Stimulated activated CD4-positive, alpha-beta T cell treated with anti-CD3 and anti-CD28 coated beads, Interleukin-1b, Interleukin-23, amount 100 ng/mL, for 48 hours (primary cell): Measurements from ENCODE around the gene PGM5.
"Not testable (repeated sequence)": the region's sequence is repeated elsewhere in the genome, so short reads cannot be mapped to it uniquely, and the experiment has no call there.

Experiments
- DNase-seq: peaks from one replicate; pipeline ENCODE4 v3.0.0-alpha.2; 2020

Gene PGM5

DNA sequence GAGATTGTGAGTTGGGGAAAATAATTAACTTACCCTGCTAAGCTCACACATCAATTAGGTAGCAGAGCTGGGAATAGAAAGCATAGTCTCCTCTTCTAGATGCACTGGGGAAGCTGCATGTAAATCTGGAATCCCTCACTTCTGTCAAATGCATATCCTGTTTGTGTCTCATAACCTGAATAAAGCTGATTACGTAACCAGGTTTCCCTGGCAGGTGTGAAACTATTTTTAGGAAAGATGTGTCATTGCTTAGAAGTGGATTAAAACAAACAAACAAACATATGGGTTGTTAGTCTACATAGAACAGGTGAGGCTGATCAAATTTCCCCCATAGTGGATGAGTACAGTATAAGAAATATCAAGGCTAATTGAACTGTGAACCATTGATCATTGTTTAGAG, 27.5 kb downstream of the PGM5 start:
- DNase-seq = not testable (repeated sequence)

DNA sequence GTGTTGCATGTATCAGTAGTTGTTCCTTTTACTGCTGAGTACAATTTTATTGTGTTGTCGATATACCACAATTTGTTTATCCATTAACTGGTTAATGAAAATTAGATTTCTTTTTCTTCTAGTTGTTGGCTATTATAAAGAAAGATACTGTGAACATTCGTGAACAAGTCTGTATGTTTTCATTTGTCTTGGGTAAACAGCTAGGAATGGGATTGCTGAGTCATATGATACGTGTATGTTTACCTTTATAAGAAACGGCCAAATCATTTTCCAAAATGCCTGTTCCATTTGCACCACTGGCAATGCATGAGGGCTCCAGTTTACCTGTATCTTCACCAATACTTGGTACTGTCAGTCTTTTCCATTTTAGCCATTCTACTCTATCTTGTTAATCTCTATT, 33.1 kb downstream of the PGM5 start:
- DNase-seq = not testable (repeated sequence)

DNA sequence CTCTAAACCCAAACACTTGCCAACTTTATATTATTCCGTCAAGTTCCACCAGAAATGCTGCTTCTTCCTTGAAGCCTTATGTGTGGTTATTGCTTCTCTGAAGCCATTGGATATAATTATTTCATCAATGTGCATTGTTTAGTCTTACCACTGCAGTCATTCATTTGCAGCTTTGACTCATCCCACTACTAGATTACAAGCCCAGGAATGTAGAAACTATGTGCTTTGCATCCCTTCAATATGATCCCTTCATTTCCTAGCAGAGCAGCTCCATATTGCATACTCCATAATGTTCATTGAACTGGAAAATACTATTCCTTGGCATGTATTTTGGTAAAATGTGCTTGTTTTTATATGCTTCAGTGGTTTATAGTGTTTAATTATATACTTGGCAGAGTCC, 34.3 kb downstream of the PGM5 start:
- not testable (repeated sequence) for DNase-seq

DNA sequence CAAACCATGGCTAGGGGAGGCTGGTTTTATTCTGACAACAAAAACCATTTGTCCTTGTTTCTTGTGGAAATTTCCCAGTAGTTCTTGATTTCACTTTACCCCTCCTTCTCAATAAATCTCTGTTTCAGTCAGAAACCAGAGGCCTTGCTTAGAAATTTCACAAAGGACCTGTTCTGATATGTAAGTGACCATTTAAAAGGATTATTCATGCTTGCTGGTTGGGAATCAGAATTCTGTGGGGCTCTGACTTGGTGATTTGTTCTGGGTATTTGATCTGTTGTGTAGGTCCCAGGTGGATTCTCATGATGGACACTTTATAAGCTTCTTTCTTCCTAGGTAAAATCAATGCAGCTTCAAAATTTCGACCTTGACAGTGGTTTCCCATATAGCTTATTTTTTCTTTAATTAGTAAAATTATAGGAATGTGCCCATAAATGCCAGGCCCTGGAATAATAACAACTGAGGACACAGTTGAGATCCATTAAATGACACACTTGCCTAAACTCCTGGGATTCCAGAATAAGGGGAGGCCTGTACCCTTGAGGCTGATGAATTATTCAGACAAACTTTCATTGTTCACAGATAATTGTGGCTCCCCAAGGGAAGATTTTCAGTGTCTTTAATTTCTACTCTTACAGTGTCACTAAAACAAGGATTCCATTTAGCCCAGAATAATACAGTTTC, 40.1 kb downstream of the PGM5 start:
- not testable (repeated sequence) for DNase-seq

DNA sequence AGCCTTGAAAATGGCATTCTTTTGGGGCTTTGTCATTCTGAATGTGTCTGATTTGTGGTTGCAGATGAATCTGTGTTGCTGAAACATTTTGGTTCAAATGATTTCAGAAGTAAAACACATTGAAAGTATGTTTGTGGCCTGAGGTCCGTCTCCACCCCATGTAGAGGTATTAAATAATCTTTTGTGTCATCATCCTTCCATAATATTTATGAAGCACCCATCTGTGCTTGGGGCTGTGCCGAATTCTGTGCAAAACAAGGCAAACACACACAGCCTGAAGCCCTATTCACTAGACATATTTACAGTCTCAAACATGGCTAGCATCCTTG, 40.6 kb downstream of the PGM5 start:
- DNase-seq = not testable (repeated sequence)

DNA sequence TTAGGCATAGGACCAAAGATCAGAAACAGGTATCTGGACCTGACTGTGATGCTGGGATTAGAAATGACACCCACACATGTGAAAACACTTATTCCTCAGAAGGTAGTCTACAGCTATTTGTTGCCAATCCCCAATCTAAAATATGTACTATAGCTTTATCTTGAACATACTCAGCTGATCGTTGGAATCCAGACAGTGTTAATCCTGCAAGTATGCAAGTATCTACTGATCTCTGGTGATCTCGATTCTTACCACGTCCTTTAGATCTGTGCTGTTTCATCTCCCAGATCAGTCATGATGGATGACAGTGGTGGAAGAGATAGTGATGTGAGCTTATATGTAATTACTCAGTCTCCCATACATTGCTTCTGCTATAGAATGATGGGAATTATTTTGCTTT, 41.4 kb downstream of the PGM5 start:
- DNase-seq = not testable (repeated sequence)

DNA sequence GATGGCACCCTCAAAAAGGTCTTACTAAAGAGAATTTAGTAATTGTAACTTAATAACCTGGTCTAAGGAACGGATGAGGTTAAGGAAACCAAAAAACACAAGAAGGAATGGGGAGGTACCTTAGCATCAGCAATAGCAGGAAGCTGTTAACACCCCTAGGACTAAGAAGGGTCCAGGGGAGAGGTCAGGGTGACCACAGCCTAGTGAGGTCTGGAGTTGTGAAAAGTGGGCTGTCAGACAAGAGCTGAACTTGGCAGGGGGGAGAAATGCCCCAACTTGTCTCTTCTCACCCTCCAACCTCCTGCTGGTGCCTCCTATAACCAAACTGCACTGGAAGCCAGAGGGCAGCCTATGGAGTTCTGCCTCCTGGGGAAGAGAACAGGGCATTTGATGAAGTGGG, 41.9 kb downstream of the PGM5 start:
- not testable (repeated sequence) for DNase-seq

DNA sequence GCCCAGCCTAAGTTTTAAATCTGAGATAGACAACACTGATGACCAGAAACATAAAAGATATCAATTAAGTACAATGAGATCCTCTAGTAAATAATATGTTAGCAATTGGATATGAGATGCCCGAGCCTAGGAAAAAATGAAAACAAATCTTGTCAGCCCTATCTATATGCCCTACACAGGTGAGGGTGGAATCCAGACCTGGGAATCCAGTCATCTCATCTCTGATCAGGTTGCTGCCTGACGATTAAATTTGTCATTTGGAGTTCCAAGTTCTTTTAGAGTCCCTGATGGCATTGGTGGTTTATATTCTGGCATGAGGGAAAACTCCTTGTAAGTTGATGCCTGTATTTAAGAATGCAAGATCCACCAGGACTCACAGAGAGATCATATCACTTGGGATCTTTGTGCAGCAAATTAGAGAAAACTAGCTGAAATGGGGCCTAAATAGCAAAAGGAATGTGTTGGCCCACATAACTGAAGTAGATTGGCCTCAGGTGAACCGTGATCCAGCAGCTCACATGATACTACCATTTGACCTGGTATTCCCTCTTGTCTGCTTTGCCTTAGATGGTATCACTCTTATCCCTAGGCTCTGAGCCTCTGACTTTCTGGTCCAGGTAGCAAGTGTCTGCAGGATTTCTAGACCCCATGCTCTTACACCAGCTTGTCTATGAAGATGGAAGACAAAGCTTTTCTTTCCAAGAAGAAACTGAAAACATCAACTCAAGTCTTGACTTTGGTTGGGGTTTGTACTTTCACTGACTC, 48.2 kb downstream of the PGM5 start:
- DNase-seq = not testable (repeated sequence)

DNA sequence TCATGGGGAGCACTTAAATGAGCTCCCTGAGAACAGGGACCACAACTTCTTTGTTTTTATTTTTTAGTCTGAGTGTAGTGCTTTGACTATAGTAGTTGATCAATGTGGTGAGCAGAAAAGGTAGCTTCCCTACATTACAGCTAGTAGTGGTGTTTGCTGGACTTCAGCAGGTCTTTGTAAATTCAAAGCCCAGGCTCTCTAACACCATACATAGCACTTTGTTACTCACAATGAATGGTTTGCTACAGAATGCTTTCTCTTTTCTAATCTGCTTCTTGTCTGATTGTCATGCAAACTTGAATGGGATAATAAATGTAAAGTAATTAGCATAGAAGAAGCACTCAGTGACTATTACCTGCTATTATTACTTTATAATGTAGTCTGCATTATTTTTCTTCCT, 55.5 kb downstream of the PGM5 start:
- not testable (repeated sequence) for DNase-seq

DNA sequence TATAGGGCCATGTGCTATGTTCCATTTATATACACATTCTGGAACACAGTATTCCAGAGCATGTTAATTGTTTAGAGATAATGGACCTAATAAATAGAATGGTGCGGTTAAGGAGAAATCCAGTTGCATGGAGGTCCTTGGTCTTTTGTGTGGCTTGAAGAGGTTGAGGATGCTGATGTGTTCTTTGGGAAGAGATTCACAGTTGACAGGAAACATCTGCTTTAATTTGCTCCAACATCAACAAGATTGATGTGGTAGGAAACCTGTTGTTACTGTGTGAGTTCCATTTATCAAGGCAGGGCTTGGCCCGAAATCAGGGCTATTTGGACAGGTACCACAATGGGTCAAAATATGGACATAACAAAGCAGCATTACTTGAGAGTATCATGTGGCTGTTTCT, 56.3 kb downstream of the PGM5 start:
- not testable (repeated sequence) for DNase-seq

DNA sequence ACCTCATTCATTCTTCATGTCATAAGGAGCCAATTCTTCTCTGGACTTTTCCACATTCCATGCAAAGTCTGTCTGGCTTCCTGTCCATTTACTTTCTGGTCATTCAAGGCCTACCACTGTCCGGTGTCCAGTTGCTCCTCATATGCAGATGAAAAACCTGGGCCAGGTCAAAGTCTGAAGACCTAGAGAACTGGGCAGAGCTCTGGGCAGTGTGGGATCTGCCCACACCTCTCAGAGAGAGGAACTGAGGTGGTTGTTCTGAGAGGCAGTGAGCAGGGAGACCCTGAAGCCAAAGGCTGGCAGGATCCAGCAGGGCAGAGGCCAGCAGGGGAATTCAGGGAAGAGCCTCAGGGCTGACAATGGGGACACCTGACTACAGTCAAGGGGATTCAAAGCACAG, 58.7 kb downstream of the PGM5 start:
- DNase-seq = not testable (repeated sequence)

DNA sequence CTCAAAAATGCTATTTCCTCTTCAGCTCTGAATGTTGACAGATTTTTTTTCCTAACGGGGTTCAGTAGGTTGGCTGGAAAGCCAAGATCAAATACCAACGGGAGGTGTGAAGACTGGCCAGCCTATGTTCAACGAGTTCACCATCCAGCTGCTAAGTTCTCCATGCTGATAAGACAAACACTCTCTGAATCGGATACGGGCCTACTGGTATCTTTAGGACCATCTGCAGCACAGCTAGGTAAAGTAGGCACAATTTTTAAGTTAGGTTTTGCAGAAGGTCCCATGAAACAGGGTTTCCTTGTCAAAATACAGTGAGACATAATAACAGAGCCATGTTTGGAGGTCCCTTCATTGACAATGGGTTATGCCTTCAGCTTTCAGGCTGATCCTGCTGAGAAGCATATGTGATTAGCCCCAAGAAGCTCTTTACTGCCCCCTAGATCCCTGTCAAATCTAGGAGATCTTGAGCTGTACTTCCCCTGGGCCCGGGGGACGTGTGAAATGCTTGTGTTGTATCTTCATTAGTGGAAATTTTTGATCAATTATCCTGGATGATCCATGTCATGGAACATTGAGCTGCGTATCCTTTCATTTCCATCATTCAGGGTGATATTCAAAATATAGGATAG, 60.6 kb downstream of the PGM5 start:
- DNase-seq = no peak

DNA sequence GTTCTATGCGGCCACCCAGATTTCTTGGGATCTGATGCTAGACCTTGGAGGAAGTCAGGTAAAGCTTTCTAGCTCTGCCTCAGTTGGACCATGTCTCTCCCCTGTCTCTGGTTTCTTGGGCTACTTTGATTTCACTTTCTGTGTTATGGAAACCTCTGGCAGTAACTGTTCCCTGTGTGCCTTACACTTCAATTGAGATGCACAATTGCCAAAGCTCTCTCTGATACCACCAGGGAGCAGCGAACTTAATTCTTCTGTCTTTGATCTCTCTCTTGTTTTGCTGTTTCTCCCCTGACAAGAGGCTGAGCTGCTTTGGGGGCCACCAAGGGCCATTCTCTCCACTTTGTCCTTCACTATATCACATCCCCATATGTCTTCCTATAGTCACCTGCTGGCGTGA, 61.4 kb downstream of the PGM5 start:
- DNase-seq = no peak

DNA sequence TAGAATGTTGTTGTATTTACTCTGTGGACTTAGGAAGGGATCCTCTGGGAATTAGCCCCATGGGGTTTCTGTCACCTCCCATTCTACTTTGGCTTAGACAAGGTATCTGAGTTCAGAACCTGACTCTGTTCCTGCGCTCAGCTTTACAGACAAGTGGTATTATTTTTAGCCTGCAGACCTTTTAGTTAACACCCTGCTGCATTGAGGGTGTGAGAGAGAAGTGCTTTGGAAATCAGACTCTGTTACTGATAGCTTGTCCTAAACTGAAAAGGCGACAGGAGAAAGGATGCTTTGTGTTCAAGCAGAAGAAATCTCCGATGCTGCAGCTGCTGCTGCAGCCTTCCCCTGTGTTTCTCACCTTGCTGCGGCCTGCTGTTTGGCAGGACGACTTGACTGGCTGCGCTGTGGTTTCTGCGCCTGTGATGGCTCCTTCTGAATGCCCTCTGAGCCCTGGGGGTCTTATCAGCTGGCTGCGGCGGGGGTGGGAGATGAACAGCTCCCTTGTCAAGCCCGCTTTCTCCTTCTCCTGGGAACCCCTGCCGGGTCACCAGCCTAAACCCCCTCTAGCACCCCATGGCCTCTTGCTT, 61.9 kb downstream of the PGM5 start:
- DNase-seq = no peak

DNA sequence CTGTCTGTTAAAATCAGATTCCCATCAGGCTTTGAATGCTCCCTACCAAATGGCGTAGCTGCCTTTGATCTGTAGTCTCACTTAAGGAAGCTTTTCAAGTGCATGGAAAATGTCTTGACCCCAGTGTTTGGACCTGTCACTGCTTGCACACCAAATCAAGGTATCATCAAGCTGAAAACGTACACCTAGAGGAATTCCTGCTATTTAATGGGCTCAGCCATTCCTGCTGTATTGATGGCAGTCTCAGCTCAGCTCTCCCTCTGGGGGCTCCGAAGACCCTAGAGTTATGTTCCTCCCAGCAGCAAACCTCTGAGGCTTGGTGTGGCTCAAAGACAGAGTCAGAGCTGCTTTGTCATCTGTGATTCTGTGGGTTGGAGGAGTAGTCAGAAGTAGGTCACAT, 63.5 kb downstream of the PGM5 start:
- no peak for DNase-seq

DNA sequence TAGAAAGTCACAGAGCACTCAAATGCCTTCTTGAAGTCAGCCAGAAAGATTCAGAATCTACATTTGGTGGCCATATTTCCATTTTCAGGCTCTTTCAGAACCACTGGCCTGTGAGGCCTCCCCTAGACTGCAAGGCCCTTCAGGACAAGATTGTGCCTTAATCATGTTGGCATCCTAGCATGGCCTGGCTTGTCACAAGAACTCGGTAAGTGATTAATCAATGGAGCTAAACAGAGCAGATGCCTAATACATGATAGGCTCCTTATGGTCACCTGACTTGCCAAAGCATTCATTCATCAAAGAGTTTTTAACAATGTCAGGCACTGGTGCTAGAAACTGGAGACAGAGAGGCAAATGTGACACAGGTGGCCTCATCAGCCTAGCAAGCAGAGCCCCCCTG, 70.3 kb downstream of the PGM5 start:
- DNase-seq = no peak

DNA sequence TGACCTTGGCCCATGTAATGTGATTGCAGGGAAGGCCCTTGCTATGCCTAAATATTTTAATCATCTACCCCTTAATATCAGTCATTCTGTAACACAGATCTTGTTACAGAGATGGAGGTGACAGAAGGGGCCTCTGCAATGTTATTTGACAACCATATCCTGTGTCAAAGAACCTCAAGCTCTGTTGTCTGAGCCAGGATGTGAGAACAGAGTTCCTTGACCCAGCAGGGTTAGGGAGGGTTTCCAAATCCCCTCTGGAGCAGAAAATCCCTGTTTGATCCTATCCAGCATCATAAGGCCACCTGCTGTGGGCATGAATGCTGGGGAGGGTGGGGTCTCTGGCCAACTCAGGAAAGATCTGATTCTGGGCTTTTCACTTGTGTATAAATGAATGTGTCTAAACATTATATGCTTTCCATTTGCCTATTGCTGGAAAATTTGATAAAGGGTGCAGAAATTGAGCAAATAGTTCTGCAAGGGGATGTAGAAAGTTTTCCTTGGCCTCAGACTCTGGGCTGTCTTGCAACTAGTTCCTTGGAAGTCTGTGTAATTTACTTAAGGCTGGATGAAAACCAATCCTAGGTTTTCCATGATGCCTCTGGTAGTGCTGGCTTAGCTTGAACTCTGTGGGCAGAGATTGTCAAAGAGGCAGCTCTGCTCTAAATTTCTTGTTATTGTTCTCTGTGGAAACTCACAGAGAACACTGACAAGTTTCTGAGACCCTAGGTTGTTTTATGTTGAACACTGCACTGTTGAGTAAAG, 71.0 kb downstream of the PGM5 start:
- no peak for DNase-seq

DNA sequence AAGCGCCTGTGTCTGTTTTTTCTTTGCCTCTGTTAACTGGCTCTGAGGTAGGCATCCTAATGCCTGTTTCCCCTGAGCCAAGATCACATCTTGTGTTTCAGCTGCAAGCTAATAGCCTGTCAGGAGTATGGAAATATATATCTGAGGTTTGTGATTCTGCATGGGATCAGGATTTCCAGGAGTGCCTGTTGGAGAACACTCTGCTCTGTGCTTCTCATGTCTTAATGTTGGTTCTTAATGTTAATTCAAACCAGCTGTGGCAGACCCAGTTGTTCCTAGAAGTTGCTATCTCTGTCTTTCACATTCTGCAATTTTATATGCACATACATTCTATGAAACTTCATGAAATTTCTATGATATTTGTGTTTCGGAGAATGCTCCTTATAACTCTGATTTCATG, 72.1 kb downstream of the PGM5 start:
- DNase-seq = no peak

DNA sequence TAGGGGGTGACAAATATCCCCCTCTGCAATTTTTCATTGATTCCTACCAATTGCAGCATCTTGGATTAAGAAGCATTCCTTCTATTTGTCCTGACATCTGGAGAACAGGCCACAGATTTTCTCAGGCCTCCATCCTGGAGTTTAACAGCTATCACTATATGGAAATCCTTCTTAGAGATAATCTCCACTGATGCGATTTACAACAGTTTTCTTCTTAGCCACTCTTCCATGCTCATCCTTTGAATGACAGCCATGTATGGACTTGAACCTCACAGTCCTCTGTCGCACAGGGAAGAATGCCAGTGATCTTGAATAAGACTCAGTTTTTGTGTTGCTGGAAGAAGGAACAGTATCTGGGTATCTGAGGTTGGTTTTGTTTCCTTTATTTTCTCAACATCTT, 73.2 kb downstream of the PGM5 start:
- no peak for DNase-seq

DNA sequence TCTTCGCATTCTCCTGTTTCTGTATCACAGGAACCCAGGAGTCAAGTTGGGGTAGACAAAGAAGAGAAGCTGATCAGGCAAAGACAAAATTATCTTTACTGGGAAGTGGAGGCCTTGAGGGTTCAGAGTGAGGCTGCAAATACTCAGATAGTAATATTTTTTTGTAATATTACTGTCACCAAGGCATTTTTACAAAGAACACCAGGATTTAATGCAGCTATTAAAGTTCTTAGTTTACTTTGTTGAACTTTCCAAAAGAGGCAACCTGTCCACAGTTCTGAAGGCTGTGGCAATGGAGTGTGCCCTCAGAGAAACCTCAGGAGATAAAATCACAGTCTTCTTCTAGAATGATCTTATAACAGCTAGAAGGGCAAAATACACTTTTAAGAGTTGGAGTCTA, 74.9 kb downstream of the PGM5 start:
- DNase-seq = no peak

DNA sequence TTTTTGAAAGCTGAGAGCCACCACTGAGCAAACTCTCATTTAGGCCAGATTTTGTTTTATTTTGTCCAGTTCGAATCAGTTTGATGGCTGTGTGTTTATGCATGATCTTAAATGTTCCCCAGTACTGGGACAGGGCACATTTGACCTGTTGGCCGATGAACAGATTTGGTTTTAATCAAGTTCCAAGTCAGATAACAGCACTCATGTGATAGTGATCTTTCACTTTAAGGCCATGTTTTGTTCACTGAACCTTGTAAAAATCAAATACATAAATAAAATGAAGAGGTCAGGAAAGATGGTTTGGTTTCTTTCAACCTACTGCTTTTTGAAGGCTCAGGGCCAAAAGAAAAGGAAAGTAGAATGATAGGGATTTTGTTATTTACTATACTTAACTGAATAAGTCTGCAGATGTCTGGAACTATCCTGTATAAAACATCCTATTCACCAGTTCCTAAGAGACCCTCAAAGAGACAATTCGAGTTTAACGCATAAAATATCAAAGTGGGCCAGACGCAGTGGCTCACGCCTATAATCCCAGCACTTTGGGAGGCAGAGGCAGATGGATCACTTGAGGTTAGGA, 77.2 kb downstream of the PGM5 start:
- no peak for DNase-seq

DNA sequence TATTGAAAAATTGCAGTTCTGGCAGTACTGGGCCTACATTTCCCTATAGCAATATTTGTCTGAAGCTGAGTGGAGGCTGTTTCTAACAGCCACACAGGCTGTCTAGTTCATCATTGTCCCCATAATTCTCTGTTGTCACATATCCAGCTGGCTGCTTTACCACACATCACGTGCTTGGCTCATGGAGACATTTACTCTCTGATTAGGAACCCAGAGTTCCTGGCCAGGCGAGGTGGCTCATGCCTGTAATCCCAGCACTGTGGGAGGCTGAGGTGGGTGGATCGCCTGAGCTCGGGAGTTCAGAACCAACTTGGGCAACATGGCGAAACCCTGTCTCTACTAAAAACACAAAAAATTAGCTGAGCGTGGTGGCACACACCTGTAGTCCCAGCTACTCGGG, 81.4 kb downstream of the PGM5 start:
- no peak for DNase-seq

DNA sequence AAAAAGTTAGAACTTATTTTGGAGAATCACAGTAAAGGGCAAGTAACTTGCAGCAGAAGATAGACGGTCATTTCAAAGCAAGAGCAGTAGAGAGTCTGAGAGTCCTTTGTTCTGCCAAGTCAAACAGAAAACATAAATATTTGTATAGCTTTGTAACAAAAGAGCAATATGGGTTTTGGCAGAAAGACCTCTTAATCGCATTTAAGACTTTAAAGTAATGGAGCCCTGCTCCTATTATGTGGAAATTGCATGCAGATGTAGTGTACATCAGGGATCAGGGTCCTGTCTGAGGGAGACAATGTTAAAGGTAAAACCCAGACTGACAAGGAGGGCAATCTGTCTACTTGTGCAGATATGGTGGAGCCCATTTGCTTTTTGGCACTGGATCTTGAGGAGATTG, 87.2 kb downstream of the PGM5 start:
- DNase-seq = no peak
